Activated naive CD4-positive, alpha-beta T cell treated with anti-CD3 and anti-CD28 coated beads for 36 hours (primary cell): ENCODE data around the gene ADGRL3. TPM values are rescaled to one million over a fixed set of nuclear protein-coding genes. Genes with fewer than 3 reads are reported as not detected.

Experiments used
- CTCF ChIA-PET: fragments of 350-600 bp; sonication (Branson Sonifier 250); formaldehyde crosslinking; loops from one replicate; lab custom pipeline; 2021; ENCODE audit warnings: antibody characterized with exemption; lab: Charles Lee
- DNase-seq: peaks from one replicate; pipeline ENCODE4 v3.0.0-alpha.2; 2020
- H3K27ac Mint-ChIP-seq: one replicate; pipeline ENCODE4 v1.8.0; 2021; ENCODE audit warnings: mild to moderate bottlenecking, mixed read lengths
- H3K27me3 Mint-ChIP-seq: one replicate; pipeline ENCODE4 v1.8.0; 2021; ENCODE audit warnings: low read depth, mixed read lengths
- H3K36me3 Mint-ChIP-seq: one replicate; pipeline ENCODE4 v1.8.0; 2021; ENCODE audit warnings: low read depth, mixed read lengths
- H3K4me1 Mint-ChIP-seq: one replicate; pipeline ENCODE4 v1.8.0; 2021; ENCODE audit warnings: low read depth, mixed read lengths
- H3K4me3 Mint-ChIP-seq: one replicate; pipeline ENCODE4 v1.8.0; 2021; ENCODE audit warnings: mild to moderate bottlenecking, moderate library complexity, mixed read lengths
- H3K9me3 Mint-ChIP-seq: one replicate; pipeline ENCODE4 v1.8.0; 2021; ENCODE audit warnings: mixed read lengths
- intact Hi-C: fragments of 100-400 bp; cut with micrococcal nuclease; formaldehyde crosslinking; loops from one replicate; pipeline ENCODE4 v1.15.1; 2023
- total RNA-seq, 2 experiments: library from RNA; stranded (reverse); gene quantifications; one replicate each; pipeline ENCODE4 v1.2.3, GENCODE V29; 2021

Gene ADGRL3
- total RNA-seq, 2 experiments from 2014 or later: not detected

GRCh38 chr4:61425315-61425714, 225.2 kb downstream of the ADGRL3 start:
- CTCF ChIA-PET: no interaction called here
- H3K27ac Mint-ChIP-seq: no peak overlapping the region
- intact Hi-C loops: no loop called here
- peaks cover 7% of the 10 kb centered on the region for H3K9me3 Mint-ChIP-seq
- no peaks in the 10 kb centered on the region for H3K36me3 Mint-ChIP-seq
- H3K4me3 Mint-ChIP-seq: no peak overlapping the region
- H3K4me1 Mint-ChIP-seq: no peaks in the 10 kb centered on the region
- DNase-seq: no peak
- H3K27me3 Mint-ChIP-seq: no peaks in the 10 kb centered on the region

GRCh38 chr4:61426229-61426628, 226.1 kb downstream of the ADGRL3 start:
- intact Hi-C loops: no loop called here
- Mint-ChIP-seq H3K4me1 (no peaks in the 10 kb centered on the region), H3K27ac (no peak overlapping the region), H3K36me3 (no peaks in the 10 kb centered on the region), H3K4me3 (no peak overlapping the region), H3K27me3 (no peaks in the 10 kb centered on the region), H3K9me3 (peaks cover 9% of the 10 kb centered on the region)
- DNase-seq: no peak
- CTCF ChIA-PET: no interaction called here

- Mint-ChIP-seq H3K27me3 (no peaks in the 10 kb centered on the region), H3K4me1 (no peaks in the 10 kb centered on the region), H3K36me3 (no peaks in the 10 kb centered on the region), H3K4me3 (no peak overlapping the region), H3K9me3 (peaks cover 9% of the 10 kb centered on the region), H3K27ac (no peak overlapping the region)
- intact Hi-C loops: no loop called here
- CTCF ChIA-PET: no interaction called here
- no peak for DNase-seq
Observed at GRCh38 chr4:61427099-61427817, 227.1 kb downstream of the ADGRL3 start.

GRCh38 chr4:61427818-61428495, 227.8 kb downstream of the ADGRL3 start:
- H3K27me3 Mint-ChIP-seq: no peaks in the 10 kb centered on the region
- intact Hi-C loops: no loop called here
- H3K4me3 Mint-ChIP-seq: no peak overlapping the region
- H3K27ac Mint-ChIP-seq: no peak overlapping the region
- no peaks in the 10 kb centered on the region for H3K4me1 Mint-ChIP-seq
- peaks cover 9% of the 10 kb centered on the region for H3K9me3 Mint-ChIP-seq
- CTCF ChIA-PET: no interaction called here
- no peaks in the 10 kb centered on the region for H3K36me3 Mint-ChIP-seq
- no peak for DNase-seq

- no peaks in the 10 kb centered on the region for H3K27me3 Mint-ChIP-seq
- no peak for DNase-seq
- H3K9me3 Mint-ChIP-seq: peaks cover 4% of the 10 kb centered on the region
- no peaks in the 10 kb centered on the region for H3K36me3 Mint-ChIP-seq
- intact Hi-C loops: no loop called here
- H3K4me3 Mint-ChIP-seq: no peak overlapping the region
- no peaks in the 10 kb centered on the region for H3K4me1 Mint-ChIP-seq
- no peak overlapping the region for H3K27ac Mint-ChIP-seq
- CTCF ChIA-PET: no interaction called here
Observed at GRCh38 chr4:61428950-61429349, 228.8 kb downstream of the ADGRL3 start.

GRCh38 chr4:61431131-61431530, 231.0 kb downstream of the ADGRL3 start:
- Mint-ChIP-seq H3K27ac (no peak overlapping the region), H3K4me3 (no peak overlapping the region), H3K4me1 (no peaks in the 10 kb centered on the region), H3K36me3 (no peaks in the 10 kb centered on the region), H3K27me3 (no peaks in the 10 kb centered on the region), H3K9me3 (peaks cover 4% of the 10 kb centered on the region)
- intact Hi-C loops: no loop called here
- CTCF ChIA-PET: no interaction called here
- DNase-seq: no peak

- Mint-ChIP-seq H3K27ac (no peak overlapping the region), H3K27me3 (no peaks in the 10 kb centered on the region), H3K4me1 (no peaks in the 10 kb centered on the region), H3K4me3 (no peak overlapping the region), H3K9me3 (peaks cover 5% of the 10 kb centered on the region), H3K36me3 (no peaks in the 10 kb centered on the region)
- no peak for DNase-seq
- intact Hi-C loops: no loop called here
- CTCF ChIA-PET: no interaction called here
Observed at GRCh38 chr4:61437923-61438322, 237.8 kb downstream of the ADGRL3 start.

- DNase-seq: no peak
- no peak overlapping the region for H3K4me3 Mint-ChIP-seq
- H3K27me3 Mint-ChIP-seq: no peaks in the 10 kb centered on the region
- CTCF ChIA-PET: no interaction called here
- H3K27ac Mint-ChIP-seq: no peak overlapping the region
- H3K4me1 Mint-ChIP-seq: no peaks in the 10 kb centered on the region
- no peaks in the 10 kb centered on the region for H3K36me3 Mint-ChIP-seq
- peaks cover 3% of the 10 kb centered on the region for H3K9me3 Mint-ChIP-seq
- intact Hi-C loops: no loop called here
Observed at GRCh38 chr4:61440321-61440720, 240.2 kb downstream of the ADGRL3 start.

GRCh38 chr4:61442936-61443335, 242.8 kb downstream of the ADGRL3 start:
- CTCF ChIA-PET: no interaction called here
- Mint-ChIP-seq H3K27ac (no peak overlapping the region), H3K36me3 (no peaks in the 10 kb centered on the region), H3K4me3 (no peak overlapping the region), H3K27me3 (no peaks in the 10 kb centered on the region), H3K9me3 (peaks cover 3% of the 10 kb centered on the region), H3K4me1 (no peaks in the 10 kb centered on the region)
- DNase-seq: no peak
- intact Hi-C loops: no loop called here

- H3K27me3 Mint-ChIP-seq: no peaks in the 10 kb centered on the region
- H3K36me3 Mint-ChIP-seq: no peaks in the 10 kb centered on the region
- DNase-seq: no peak
- H3K4me1 Mint-ChIP-seq: no peaks in the 10 kb centered on the region
- H3K9me3 Mint-ChIP-seq: peaks cover 3% of the 10 kb centered on the region
- intact Hi-C loops: no loop called here
- H3K4me3 Mint-ChIP-seq: no peak overlapping the region
- no peak overlapping the region for H3K27ac Mint-ChIP-seq
- CTCF ChIA-PET: no interaction called here
Observed at GRCh38 chr4:61443813-61444510, 243.8 kb downstream of the ADGRL3 start.

- CTCF ChIA-PET: no interaction called here
- intact Hi-C loops: no loop called here
- Mint-ChIP-seq H3K36me3 (no peaks in the 10 kb centered on the region), H3K4me1 (no peaks in the 10 kb centered on the region), H3K27ac (no peak overlapping the region), H3K27me3 (no peaks in the 10 kb centered on the region), H3K9me3 (peaks cover 3% of the 10 kb centered on the region), H3K4me3 (no peak overlapping the region)
- no peak for DNase-seq
Observed at GRCh38 chr4:61445374-61446063, 245.4 kb downstream of the ADGRL3 start.

- H3K27me3 Mint-ChIP-seq: no peaks in the 10 kb centered on the region
- peaks cover 3% of the 10 kb centered on the region for H3K9me3 Mint-ChIP-seq
- no peak overlapping the region for H3K27ac Mint-ChIP-seq
- no peak for DNase-seq
- intact Hi-C loops: no loop called here
- H3K4me1 Mint-ChIP-seq: no peaks in the 10 kb centered on the region
- no peak overlapping the region for H3K4me3 Mint-ChIP-seq
- CTCF ChIA-PET: no interaction called here
- no peaks in the 10 kb centered on the region for H3K36me3 Mint-ChIP-seq
Observed at GRCh38 chr4:61446941-61447340, 246.8 kb downstream of the ADGRL3 start.
